Posterior cingulate gyrus (tissue), 11 donors: ENCODE measurements around the gene PAX9.

Experiments used
- DNase-seq, 10 donors: peaks; one replicate each; pipeline versions ENCODE4 v3.0.0 to v3.0.0-alpha.2; 2020 to 2021; ENCODE audit warnings: mixed read lengths in 3 of 10
- intact Hi-C: fragments of 100-400 bp; cut with DNase I; formaldehyde crosslinking; loops from one replicate; pipeline ENCODE4 v1.15.1; 2023

Gene PAX9

DNA sequence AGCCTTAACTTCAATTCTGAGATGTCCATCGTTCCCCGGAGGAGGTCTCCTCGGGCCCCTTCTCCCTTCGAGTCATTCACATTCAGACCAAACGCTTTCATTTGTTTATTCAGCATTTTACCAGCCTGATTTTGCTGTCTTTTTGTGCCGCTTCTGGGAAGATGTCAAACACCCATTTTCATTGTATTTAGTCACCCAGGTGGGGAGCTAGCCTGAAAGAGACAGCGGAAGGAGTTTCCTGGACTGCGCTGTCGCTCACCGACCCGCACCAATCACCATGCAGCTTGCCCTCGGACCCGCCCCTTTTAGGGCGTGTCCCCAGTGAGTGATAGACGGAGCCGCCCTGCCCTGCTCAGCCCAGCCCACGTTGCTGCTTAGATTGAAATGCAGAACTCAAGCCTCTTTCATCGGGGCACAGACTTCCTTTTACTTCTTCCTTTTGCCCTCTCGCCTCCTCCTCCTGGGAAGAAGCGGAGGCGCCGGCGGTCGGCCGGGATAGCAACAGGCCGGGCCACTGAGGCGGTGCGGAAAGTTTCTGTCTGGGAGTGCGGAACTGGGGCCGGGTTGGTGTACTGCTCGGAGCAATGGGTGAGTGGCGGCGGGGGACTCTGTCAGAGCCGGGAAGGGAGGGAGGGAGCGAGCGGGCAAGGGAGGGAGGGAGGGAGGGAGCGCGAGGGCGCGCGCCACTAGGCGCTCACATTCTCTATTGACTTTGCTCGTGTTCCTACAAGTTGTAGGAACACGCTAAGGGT is at the start of gene PAX9:
TSS of gene PAX9 (plus strand) at position 355 of the 752 bp plus-strand sequence. CDS start at position 585, 230 bp downstream.
- peak in 3 of 10 donors; percentile 70 to 83 (median 77) for DNase-seq
- intact Hi-C loops = no loop called here

DNA sequence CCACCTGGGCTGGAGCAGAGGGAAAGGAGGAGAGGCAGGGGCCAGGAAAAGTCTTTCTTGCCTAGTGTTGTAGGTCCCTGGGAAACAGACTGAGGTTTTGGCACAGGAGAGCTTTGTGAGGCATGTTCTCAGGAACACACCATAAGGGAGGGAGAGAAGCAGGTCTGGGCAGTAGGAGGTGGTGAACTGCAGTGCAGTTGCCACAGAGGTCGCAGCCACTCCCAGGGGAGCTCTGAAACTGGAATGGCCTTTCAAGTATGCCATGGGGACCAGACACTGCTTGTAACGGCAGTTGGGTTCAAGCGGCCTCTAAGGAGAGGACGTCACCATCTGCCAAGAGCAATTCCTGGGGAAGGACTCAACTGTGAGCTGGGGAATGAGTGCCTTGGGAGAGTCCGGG is 43.8 kb upstream of the PAX9 start:
- DNase-seq = no peak
- intact Hi-C loops = no loop called here

DNA sequence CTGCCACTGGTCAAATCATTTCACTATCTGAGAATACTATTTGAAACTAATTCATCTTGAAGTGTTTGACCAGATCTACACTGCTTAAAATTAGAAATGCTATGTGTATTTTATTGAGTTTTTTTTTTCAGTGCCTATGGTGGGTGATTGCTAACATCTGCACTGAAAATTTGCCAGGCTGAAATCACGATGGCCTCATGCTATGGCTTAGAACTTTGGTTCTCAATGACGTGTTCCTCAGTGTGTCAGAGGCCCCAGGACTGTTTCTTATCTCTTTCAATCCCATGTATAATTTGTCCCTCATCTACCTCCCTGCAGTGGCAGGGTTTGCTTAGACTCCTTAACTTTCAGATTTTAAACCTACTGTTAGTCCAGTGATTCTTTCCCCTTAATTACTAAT is 43.0 kb upstream of the PAX9 start:
- intact Hi-C loops = no loop called here
- no peak for DNase-seq

DNA sequence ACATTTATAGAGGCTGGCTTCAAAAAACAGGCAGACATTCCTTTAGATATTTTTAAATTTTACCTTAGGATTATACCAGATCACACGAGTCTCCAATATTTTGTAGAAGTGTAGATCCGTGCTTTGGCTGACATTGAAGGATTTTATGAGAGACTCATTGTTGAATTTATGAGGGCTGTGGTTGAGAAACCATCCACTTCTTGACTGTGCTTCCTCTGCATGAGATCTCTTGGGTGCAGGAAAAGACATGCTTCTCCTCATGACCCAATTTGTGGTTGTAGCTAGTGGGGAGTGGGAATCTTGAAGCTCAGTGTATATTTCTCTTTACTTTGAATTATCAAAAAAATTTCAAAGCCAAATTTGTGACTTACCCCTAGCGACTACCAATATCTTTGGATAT is 42.5 kb upstream of the PAX9 start:
- no peak for DNase-seq
- intact Hi-C loops = no loop called here

DNA sequence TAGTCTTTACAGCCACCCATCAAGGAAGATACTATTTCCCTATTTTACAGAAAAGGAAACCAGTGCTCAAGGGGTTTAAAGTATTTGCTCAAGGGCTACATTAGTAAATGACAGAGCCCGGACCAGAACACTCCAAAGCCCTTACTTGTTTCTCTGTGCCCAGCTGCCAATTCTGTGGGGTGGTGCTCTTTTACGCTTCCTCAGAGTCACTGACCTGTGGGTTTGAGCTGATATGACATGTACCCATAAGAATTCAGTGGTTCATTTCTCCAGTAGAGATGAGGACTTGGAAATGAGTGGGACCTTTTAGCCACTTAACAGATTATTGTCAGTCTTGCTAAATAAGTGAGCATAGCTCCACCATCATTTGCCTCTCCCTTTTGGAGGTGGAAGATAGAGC is 41.8 kb upstream of the PAX9 start:
- intact Hi-C loops = no loop called here
- DNase-seq = no peak

DNA sequence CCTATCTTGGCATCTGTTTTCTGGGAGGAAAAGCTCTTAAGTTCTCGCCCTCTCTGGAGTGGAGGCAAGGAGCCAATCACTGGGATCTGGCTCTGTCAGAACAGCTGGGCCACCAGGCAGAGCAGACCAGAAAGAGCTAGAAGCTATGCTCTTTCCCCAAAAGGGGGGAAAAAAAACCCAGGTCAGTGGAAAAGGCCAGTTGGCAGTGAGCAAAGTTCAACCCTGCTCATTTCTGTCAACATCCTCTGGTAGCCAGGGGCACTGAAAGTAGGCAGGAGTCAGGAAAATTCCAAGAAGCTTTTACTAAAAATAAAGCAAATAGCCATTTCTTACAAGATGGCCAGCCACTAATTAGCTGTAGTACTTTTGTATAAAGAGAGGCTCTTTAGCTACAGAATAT is 36.6 kb upstream of the PAX9 start:
- intact Hi-C loops = no loop called here
- DNase-seq = no peak

DNA sequence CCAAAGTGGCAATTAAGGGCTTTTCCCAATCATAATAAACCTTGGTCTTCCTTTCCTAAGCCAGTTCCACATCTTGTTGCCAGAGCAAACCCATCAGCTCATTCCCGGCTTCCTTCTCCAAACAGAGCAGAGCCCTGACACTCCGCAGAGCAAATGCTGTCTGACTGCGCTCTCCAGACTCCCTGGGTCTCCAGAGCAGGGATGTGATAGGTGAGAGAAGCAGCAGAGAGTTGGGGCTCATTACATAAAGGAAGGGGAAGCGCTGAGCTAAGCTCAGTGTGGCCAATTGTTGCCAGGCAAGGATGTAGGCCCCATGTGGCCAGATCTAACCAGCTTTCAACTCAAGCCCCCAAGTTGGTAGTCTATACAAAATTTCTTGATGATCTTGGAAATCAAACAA is 36.2 kb upstream of the PAX9 start:
- intact Hi-C loops = no loop called here
- no peak for DNase-seq

DNA sequence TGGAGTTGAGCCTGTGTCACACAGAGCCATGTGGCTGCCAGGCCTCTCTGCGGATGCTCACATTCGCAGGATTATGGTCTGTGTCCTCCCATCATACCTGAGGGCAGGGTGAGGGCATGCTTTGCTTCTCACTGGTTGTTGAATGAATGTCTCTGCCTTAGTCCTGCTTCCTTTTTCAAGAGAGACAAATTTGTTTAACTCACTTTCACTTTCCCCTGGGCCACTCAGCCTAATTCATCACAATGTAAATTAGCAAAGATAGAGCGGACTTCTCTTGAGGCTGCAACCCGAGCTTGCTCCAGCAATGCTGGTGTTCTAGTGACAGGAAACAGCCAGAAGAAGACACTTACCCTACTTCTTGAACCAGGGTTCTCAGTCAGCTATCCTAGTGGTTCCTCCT is 35.5 kb upstream of the PAX9 start:
- intact Hi-C loops = no loop called here
- DNase-seq = no peak

DNA sequence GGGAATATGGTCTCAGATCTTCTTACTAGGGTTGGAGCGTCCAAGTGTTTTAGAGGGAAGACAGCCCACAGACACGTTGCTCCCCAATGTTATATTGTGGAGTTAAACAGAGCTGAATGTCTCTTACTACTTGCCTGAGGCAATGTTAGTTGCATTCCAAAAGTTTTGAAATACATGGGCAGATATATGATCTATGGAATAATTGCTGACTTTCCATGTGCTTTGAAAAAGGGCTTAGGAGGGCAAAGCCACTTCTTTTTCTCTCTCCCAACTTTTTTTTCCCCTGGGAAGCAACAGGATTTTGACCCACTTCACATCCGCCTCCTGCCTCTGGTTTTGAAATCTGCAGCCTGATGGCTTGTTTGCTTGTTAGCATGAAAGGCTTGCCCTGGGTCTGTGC is 33.7 kb upstream of the PAX9 start:
- DNase-seq = no peak
- intact Hi-C loops = no loop called here

DNA sequence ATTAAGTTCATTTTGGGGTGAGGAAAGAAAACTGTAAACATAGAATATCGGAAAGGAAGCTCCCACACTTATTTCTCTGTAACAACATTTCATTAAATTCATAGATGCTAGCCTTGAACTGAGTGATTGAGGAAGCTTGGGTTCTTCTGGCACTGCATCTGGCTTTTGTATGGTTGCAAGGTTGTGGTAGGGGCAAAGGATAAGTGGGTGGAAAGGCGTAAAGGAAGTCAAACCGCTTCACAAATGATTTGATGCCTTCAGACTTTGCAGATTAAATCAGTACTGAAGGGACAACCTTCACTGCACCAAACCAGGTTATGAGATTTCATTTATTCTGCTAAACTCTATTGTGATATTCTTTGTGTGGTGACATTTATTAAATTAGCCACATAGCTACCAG is 28.1 kb upstream of the PAX9 start:
- DNase-seq = no peak
- intact Hi-C loops = no loop called here

DNA sequence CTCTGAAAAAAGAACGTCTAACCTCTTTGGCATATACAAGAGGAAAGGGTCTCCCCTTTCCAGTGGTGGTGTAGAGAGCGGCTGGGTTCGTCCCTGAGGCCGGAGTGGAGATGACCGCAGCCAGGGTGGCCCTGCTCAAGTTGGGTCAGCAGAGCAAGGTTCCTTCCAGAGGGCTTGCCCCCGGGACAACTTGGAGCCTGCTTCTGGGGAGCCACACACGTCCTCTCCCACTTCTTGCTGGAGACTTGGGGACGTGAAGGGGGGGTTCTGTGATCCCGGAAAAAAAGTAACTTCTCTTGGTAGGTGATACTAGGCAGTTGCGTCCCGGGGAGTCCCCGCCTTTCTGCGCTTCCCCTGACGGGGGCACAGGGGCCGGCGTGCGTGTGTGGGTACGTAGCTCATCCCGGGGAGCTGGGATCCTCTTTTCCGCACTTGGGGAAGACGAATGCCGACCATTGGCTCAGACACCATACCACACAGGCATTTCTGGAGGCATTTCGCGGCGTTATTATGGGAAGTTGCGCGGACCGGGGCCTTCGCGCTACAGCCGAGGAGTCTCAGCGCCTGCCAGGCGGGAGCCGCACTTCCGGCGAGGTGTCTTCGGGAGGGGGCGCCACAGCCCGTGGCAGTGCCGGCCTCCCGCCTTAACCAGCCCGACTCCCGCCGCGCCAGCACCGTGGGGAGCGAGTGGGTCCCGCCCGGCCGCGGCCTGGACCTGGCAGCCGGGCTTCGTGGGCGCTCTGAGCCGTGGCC is 14.8 kb upstream of the PAX9 start:
- no peak for DNase-seq
- intact Hi-C loops = loop anchor here (10.0 kb wide), 1 partner anchor 298 kb away; no protein-coding TSS in a partner anchor

DNA sequence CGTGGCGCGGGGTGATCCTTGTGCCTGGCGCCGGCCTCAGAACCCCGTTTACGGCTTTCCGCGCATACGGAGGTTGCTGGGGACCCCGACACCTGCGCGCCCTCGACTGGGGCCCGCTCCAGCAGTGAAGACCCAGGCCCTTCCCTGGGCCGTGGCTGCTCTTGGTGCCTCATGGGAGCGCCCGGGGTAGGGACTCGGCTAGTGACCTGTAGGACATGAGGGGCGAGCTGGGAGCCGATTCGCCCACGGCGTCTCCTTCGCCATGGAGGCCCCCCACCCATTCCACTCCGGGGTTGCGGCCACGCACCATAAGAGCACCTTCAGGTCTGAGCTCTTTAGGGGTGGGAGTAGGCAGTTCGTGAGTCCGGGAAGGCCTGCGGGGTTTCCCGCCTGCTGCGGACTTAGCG is 14.2 kb upstream of the PAX9 start:
- intact Hi-C loops = loop anchor here (10.0 kb wide), 1 partner anchor 297 kb away; no protein-coding TSS in a partner anchor
- DNase-seq = peak in 1 of 10 donors; percentile 81

DNA sequence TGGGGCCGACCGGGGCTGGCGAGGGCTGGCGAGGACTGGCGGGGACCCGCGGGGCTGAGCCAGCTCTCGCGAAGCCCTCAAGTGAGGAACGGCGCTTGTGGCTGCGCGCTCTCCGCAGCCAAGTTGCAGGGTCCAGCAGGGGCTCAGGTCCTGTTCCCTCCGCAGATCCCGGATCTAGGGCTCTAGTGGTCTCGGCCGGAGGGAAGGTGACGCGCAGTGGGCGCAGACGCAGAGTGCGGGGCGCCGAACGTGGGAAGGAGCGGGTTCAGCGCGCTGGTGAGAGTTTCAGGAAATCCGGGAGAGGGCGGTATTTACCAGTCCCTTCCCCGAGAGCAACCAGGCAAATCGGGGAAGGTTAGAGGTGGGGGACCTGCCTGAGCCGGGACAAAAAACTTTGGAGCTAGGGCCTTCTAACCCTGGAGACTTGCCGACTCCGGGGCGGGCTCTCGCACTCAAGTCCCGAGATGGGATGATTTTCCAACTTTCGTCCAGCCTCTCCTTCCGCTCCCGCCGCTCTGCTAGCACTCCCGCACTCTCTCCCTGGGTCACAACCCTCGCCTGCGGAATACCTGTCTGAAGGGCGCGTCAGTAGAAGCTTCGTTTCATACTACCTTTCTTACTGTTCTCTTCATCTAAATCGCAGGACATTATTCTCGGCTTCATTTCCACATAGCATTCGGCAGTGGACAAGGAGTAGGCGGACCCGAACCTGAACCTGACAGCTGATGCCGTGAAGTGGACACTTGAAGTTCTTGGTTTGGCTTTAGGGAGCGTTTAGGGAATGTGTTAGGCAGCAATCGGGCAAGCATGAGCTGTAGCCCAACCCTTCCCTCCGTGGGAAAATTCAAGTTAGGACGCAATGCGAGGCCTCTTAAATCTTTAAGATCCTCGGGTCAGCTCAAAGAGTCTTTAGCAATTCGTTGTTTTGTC is 13.6 kb upstream of the PAX9 start:
- no peak for DNase-seq
- intact Hi-C loops = loop anchor here (10.0 kb wide), 1 partner anchor 297 kb away; no protein-coding TSS in a partner anchor

DNA sequence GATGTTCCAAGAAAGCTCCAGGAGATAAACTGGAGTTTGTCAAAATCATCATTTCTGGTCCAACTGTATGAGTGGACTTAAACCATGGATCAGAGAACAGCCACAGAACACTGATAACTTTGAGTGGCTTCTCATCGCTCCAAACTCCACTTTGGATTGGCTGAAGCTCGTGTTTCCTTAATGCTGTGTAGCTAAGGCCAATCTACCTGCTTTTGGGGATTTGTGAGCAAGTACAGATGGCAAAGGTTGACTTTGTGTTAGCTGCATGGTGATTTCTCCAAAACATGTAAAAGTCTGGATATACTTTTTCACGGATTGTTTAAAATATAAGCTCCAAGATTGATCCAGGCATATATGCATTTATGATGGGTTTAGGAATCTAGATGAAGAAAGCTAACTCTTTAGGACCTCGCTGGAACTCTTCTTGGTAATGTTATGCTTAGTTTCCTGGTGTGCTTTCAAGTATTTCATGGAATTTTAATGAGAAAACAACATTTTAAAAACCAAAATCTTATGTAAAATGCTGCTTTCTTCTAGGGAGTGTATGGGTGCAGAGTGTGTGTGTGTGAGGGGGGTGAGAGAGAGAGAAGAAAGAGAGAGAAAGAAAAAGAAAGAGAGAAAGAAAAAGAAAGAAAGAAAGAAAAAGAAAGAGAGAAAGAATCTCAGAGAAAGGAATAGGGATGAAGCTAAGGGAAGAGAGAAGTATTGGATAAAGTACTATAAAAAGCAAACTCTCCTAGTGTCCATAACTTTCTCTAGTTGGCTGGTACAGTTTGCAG is 11.6 kb upstream of the PAX9 start:
- no peak for DNase-seq
- intact Hi-C loops = loop anchor here (10.0 kb wide), 1 partner anchor 295 kb away; no protein-coding TSS in a partner anchor

DNA sequence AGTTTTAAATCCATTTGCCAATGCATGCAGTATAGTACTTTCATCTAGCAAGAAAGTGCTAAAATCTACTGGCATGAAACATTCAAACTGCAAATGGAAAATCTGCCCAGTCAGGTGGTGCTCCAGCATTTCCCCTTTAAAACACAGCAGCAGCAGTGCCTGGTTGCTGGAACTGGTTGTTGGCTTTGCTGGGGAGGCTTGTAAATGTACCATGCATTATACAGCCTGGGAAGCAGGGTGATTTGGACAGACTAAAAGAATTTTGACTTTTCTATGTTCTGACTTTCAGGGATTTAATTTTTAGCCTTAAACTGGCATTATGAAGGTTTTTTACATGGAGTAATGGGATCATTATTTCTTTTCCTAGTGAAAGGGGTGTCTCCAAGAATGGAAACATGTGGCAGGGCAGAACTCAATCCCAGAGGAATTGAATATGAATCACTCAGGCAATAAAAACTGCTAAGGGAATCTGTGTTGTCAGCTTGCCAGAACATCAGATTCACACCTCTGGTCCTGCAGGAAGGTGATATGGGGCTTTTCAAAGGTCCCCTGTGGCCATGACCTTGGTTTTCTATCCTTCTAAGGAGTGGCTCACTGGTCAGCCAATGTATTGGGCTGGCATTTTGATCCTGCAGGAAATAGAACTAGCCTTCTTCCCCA is 9.0 kb upstream of the PAX9 start:
- no peak for DNase-seq
- intact Hi-C loops = no loop called here

DNA sequence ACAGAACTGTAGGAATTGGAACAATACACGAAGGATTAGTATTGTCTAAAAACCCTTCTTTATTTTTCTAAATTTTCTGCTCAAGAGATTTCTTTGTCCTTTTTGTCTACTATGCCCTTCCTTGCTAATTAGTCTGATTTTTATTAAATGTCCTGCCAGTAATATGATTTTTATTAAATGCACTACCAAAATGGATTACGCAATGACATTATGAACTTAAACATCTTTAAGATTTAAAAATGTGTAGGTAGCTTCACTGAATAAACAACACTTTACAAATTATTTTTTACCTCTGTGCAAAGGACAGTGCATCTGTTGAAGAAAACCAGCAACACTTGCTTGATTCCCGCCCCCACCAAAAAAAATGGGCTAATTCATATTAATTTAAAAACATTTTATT is 8.2 kb upstream of the PAX9 start:
- no peak for DNase-seq
- intact Hi-C loops = no loop called here

DNA sequence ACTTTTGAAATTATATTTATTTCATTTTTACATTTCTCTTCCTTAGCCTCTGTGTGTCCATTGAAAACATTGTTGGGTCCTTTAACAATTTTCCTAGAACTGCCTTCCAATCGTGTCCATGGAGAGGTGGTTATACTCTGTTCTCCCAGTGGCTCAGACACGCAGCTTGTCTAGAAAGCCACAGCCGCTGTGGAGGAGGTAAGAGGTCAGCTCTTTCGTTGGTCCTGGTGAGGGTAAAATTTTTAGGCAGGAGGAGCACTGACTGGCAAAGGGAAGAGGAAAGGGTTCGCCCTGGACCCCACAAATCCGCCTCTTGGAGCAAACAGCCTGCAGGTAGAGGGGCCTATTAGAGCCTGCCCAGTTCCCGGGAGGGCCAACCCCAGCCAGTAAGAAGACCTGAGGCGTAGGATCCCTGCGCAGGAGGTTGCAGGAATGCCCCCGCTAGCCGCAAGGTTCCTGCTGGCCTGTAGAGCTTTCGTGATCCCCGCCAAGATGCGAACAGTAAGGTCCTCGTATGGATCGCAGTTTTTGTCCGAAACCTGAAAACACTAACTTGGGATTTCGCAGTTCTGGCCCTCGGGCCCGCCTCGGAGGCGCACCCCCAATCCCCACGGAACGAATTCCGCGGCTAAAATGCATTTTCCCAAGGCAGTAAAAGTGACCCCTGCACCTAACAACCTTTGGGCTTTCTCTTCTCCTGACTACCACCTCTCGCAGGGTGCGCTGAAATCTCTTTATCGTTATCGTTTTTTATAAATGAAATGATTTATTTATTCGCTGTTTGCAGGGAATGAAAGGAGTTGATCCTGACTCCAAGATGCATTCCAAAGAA is 7.5 kb upstream of the PAX9 start:
- DNase-seq = peak in 1 of 10 donors; percentile 67
- intact Hi-C loops = no loop called here

DNA sequence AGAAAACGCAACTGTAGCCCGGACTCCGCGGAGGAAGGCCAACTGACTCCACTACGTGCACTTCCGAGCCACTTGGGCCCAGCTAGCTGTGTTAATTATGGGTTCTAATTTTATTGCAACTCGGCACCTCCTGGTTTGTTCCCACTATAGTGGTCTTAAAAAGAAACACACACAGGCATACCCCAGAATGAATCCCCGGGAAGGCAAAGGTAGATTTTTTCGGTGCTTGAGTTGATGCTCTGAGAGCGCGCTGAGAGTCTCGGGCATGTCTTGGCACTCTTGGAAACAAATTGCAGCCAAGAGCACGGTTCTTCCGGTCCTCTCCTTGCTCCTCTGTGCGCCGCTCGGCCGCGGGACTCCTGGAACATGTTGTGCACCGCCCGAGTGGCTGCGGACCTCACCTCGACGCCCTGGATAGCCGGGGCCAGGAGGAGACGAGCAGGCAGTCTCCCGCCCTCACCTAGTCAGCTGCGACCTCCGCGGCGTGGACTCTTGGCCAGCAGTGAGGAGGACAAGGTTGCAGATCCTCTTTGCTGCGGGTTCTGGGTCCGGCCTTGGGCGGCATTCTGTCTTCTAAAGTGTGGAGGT is 6.8 kb upstream of the PAX9 start:
- intact Hi-C loops = no loop called here
- DNase-seq = no peak
